Fibroblast of the aortic adventitia (primary cell): ENCODE data around the gene TRIM27. TPM values are rescaled to one million over a fixed set of nuclear protein-coding genes. Genes with fewer than 3 reads are reported as not detected.

Experiments used
- DNase-seq: peaks from one replicate; pipeline ENCODE4 v3.0.0-alpha.2; 2010; ENCODE audit warnings: low read depth
- H3K4me3 ChIP-seq: 2 replicates; pipeline ENCODE4 v1.5.1; 2011; ENCODE audit warnings: low read depth, mild to moderate bottlenecking, control low read depth, low read length, moderate library complexity
- total RNA-seq: library from RNA; depleted of rRNA; stranded (reverse); fragments of >200 nt; gene quantifications from 2 replicates; pipeline ENCODE4 v1.2.3, GENCODE V29; 2012; ENCODE audit warnings: low replicate concordance
- TF ChIP-seq, protein P1 (sequence below): IDR thresholded peaks from 2 replicates; pipeline ENCODE4 v1.5.1; 2011; ENCODE audit warnings: mild to moderate bottlenecking, low read length, control low read depth, inconsistent platforms; ENCODE audit not compliant: insufficient read depth

Gene TRIM27
- total RNA-seq, 1 donor = 49.7 TPM

DNA sequence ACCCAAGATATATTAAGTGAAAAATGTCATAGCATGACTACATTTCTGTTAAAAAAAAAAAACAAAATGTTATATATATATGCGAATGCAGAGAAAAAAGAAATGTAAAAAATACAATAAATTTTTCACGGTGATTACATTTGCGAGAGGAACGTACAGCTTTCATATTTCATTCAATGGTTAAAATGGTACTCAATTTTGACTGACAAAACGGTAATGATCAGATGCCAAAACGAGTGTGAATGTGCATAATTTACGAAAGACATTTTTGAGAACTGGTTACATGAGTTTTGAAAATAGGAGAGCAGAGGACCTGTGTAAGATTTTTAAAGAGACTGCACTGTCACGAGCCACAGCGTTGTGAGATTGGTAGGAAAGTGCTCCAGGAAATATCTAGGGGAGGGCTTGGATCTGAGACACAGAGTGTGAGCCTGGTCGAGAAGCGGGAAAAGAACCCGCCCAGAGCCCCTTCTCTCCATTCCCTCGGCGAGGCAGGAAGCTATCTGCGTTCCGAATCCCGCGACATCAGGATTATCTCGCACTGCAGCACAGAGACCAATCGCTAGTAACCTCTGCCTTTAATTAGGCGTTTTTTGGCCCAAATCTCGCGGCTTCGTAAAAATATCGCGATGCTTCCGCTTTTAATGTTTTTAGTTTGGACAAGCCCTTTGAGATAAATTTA lies 28.5 kb downstream of the TRIM27 start:
- TF ChIP-seq, protein P1, sequence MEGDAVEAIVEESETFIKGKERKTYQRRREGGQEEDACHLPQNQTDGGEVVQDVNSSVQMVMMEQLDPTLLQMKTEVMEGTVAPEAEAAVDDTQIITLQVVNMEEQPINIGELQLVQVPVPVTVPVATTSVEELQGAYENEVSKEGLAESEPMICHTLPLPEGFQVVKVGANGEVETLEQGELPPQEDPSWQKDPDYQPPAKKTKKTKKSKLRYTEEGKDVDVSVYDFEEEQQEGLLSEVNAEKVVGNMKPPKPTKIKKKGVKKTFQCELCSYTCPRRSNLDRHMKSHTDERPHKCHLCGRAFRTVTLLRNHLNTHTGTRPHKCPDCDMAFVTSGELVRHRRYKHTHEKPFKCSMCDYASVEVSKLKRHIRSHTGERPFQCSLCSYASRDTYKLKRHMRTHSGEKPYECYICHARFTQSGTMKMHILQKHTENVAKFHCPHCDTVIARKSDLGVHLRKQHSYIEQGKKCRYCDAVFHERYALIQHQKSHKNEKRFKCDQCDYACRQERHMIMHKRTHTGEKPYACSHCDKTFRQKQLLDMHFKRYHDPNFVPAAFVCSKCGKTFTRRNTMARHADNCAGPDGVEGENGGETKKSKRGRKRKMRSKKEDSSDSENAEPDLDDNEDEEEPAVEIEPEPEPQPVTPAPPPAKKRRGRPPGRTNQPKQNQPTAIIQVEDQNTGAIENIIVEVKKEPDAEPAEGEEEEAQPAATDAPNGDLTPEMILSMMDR = no peak
- peak overlapping the region; percentile 81 for H3K4me3 ChIP-seq
- peak; percentile 99 for DNase-seq

DNA sequence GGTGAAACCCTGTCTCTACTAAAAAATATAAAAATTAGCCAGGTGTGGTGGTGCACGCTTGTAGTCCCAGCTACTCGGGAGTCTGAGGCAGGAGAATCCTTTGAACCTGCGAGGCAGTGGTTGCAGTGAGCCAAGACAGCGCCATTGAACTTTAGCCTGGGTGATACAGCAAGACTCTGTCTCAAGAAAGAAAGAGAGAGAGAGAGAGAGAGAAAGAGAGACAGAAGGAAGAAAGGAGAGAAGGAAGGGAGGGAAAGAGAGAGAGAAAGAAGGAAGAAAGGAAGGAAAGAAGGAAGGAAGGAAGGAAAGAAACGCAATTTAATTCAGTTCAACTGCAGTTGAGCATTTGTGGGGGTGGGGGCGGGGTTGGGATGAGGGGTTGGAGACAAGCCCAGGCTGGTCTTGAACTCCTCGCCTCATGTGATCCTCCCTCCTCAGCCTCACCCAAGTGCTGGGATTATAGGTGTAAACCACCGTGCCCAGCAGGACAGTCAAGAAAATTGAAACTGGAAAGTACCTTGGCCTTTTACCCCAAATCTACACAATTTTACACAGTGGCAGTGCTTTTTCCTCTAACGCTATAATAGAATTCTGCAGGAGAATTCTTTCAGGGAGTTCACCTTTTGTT lies 30.5 kb downstream of the TRIM27 start:
- no peak overlapping the region for H3K4me3 ChIP-seq
- TF ChIP-seq, protein P1 = no peak
- DNase-seq = no peak

DNA sequence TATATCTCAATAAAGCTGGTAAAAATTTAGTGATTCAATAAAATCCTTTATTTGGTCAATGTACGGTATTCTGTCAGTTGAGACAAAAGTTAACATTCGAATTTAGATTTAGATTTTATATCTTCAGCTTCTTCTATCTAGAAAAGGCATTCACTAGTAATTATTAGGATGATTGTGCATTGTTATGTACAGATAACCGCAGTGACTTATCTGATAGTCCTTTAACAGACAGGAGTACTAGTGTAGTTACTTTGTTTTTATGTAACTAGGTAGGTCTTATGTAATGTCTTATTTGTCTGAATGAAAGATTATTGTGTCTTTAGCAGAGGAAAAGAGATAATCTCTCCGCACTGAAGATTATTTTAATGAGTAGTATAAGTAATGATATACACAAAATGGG lies 31.3 kb downstream of the TRIM27 start:
- H3K4me3 ChIP-seq = no peak overlapping the region
- TF ChIP-seq, protein P1 = no peak
- no peak for DNase-seq

DNA sequence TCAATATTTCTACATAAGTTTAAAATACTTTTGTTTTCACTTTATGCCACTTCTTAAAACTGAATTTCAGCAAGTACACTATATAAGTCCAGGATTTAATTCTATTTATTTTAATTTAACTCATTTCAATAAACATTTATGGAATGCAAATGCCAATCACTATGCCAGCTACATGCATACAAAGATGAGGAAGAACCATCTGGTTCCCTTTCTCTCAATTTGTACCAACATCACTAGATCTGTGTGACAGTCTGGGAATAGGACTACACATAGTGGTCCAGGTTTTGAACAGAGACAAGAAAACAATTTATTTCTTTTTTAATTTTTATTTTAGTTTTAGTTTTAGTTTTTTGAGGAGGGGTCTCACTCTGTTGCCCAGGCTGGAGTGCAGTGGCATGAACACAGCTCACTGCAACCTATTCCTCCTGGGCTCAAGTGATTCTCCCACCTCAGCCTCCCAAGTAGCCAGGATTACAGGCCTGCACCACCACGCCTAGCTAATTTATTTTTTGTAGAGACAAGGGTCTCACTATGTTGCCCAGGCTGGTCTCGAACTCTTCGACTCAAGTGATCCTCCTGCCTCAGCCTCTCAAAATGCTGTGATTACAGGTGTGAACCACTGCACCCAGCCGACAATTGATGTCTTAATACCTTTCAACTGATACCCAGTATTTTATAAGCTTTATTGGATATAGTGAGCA lies 35.8 kb downstream of the TRIM27 start:
- TF ChIP-seq, protein P1 = no peak
- H3K4me3 ChIP-seq = no peak overlapping the region
- no peak for DNase-seq

DNA sequence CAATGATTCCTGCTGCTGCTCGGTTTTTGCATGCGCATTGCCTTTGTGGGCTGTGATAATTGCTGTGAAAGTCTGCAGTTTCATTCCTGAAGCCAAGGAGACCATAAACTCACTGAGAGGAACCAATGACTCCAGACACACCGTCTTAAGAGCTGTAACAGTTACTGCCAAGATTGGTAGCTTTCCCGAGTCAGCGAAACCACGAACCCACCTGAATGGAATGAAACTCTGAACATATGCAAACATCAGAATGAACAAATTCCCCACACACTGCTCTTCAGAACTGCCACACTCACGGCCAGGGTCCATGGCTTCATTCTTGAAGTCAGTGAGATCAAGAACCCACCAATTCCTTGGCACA lies 37.7 kb downstream of the TRIM27 start:
- TF ChIP-seq, protein P1 = no peak
- H3K4me3 ChIP-seq = no peak overlapping the region

DNA sequence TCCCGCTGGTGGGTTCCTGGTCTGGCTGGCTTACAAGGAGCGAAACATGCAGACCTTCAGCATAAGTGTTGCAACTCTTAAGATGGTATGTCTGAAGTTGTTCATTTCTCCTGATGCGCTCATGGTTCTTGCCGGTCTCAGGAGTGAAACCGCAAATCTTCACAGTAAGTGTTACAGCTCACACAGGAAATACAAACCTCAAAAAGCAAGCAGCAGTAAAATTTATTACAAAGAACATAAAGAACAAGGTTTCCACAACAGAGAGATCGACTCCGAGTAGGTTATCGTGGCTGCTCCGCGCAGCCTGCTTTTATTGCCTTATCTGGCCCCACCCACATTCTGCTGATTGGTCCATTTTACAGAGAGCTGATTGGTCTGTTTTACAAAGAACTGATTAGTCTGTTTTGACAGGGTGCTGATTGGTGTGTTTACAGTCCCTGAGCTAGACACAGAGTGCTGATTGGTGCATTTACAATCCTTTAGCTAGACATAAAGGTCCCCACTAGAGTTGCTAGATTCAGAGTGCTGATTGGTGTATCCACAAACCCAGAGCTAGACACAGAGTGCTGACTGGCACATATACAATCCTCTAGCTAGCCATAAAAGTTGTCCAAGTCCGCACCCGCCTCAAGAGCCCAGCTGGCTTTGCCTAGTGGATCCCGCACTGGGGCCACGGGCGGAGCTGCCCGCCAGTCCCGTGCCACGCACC lies 39.2 kb downstream of the TRIM27 start:
- no peak for DNase-seq
- TF ChIP-seq, protein P1 = no peak
- H3K4me3 ChIP-seq = no peak overlapping the region

More for the DNA sequence above, 37.7 kb downstream of the TRIM27 start:
- DNase-seq = no peak
